BLaER1 treated with 17β-estradiol and CSF1 and Interleukin-3, amounts not matched to agents 10 nM and 100 nM (cell line): Measurements from ENCODE around the gene SH2D4B.

Experiments
- H3K27ac ChIP-seq, 11 experiments: shearing (Covaris generic); formaldehyde crosslinking; 2 replicates each; pipeline ENCODE4 v1.8.1; 2022
- H3K27me3 ChIP-seq, 11 experiments: shearing (Covaris generic); formaldehyde crosslinking; 2 replicates each; pipeline ENCODE4 v1.8.1; 2022
- H3K36me3 ChIP-seq, 11 experiments: shearing (Covaris generic); formaldehyde crosslinking; 2 replicates each; pipeline ENCODE4 v1.8.1; 2022
- H3K4me1 ChIP-seq, 10 experiments: shearing (Covaris generic); formaldehyde crosslinking; 2 replicates each; pipeline ENCODE4 v1.8.1; 2022
- H3K4me2 ChIP-seq, 11 experiments: shearing (Covaris generic); formaldehyde crosslinking; 2 replicates each; pipeline ENCODE4 v1.8.1; 2022
- H3K4me3 ChIP-seq, 10 experiments: shearing (Covaris generic); formaldehyde crosslinking; 2 replicates each; pipeline ENCODE4 v1.8.1; 2022
- H3K9ac ChIP-seq, 11 experiments: shearing (Covaris generic); formaldehyde crosslinking; 2 replicates each; pipeline ENCODE4 v1.8.1; 2022
- H3K9me3 ChIP-seq, 11 experiments: shearing (Covaris generic); formaldehyde crosslinking; replicated peaks in 1 of 11; 2 replicates each; pipeline ENCODE4 v1.8.1; 2022
- H4K20me1 ChIP-seq, 11 experiments: shearing (Covaris generic); formaldehyde crosslinking; 2 replicates each; pipeline ENCODE4 v1.8.1; 2022
- Cebpa-rat ChIP-seq, 11 experiments: shearing (Covaris generic); IDR thresholded peaks; 2 replicates each; pipeline ENCODE4 v1.8.1; 2022

Gene SH2D4B

DNA sequence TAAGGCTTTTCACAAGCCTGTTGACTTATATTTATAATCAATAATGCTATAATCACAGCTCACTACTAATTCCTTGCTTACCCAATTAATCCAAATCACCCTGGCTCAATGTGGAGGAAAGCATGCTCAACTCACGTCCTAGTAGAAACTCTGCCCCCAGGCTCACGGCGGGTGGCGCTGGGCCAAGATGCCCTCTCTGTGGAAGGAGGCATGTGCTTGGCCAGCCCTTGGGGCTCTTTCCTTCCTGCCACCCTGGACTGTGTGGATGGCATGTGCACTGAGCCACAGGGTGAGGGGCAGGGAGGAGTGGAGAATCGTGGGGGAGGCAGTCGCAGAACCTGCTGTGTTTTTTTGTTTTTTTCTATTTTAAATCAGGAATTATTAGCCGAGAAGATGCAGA, 96.2 kb downstream of the SH2D4B start:
- Histone ChIP-seq H3K4me1 (peaks cover 0 to 34% (median 25%) of the 10 kb centered on the region in 10 experiments; a peak in 18 of 20 replicates), H4K20me1 (no peaks in the 10 kb centered on the region), H3K27me3 (no peaks in the 10 kb centered on the region), H3K27ac (no peak overlapping the region), H3K4me3 (no peak overlapping the region), H3K36me3 (peaks cover 0 to 41% (median 12%) of the 10 kb centered on the region in 11 experiments; a peak in 10 of 22 replicates), H3K4me2 (no peak overlapping the region), H3K9ac (no peak overlapping the region), H3K9me3 (peaks cover 8 to 26% (median 20%) of the 10 kb centered on the region in 11 experiments; a peak in 19 of 22 replicates)
- TF ChIP-seq Cebpa-rat (IDR thresholded peaks at IDR 0.05) = no peak

- Histone ChIP-seq H4K20me1 (no peaks in the 10 kb centered on the region), H3K4me2 (no peak overlapping the region), H3K4me1 (no peaks in the 10 kb centered on the region), H3K9ac (no peak overlapping the region), H3K27ac (no peak overlapping the region), H3K4me3 (no peak overlapping the region), H3K27me3 (no peaks in the 10 kb centered on the region), H3K9me3 (no peaks in the 10 kb centered on the region), H3K36me3 (peaks cover 0 to 46% (median 18%) of the 10 kb centered on the region in 11 experiments; a peak in 13 of 22 replicates)
- TF ChIP-seq Cebpa-rat (IDR thresholded peaks at IDR 0.05) = no peak
Observed at GRCh38 chr10:80642661-80643060, 105.0 kb downstream of the SH2D4B start.

DNA sequence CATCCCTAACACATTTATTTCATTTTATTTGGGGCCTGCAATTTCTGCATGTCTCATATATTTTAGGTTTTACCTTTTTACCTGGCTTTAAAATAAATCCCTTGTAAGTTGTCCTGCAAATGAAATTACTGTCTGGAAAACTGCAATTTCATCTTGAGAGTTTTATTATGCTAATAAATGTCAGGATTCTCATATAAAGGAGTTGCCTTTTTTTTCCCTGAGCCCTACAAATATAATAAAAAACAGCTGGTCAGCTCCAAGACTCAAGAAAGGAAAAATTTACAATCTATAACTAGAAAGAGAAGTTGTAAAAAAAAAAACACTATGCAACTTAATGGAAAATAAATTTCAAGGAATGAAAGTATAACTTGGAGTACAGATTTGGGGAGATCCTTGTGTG, 108.7 kb downstream of the SH2D4B start:
- H3K9me3 ChIP-seq = no peaks in the 10 kb centered on the region; a peak in 1 of 22 replicates
- H3K36me3 ChIP-seq = peaks cover 0 to 42% (median 18%) of the 10 kb centered on the region in 11 experiments; a peak in 13 of 22 replicates
- no peak overlapping the region for H3K27ac ChIP-seq
- H3K4me2 ChIP-seq = no peak overlapping the region
- no peak overlapping the region for H3K4me3 ChIP-seq
- no peaks in the 10 kb centered on the region for H3K27me3 ChIP-seq
- no peaks in the 10 kb centered on the region for H4K20me1 ChIP-seq
- TF ChIP-seq Cebpa-rat (IDR thresholded peaks at IDR 0.05) = no peak
- H3K9ac ChIP-seq = no peak overlapping the region
- no peaks in the 10 kb centered on the region for H3K4me1 ChIP-seq

DNA sequence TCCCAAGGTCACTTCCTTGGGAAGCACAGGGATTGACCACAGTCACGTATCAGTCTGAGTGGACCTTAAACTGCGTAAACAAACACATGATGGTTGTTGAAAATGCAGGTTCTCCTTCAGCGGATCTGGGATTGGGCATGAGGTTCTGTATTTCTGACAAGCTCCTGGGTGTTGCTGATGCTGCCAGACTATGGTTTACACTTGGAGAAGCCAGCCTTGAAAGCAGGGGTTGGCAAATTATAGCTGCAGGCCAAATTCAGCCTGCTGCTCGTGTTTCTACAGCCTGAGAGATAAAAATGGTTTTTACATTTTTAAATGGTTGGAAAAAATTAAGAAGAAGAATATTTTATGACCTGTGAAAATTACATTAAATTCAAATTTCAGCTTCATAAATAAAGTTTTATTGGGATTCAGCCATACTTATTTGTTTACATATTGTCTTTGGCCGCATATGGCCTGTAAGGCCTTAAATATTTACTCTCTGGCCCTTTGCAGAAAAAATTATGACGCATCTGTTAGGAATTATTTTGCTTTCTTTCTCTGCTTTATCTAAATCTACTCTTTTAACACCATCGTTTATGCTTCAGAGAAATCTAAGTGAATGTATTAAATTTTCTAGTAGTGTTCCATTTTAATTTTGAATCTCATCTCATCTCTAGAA, 109.6 kb downstream of the SH2D4B start:
- Histone ChIP-seq H3K36me3 (peaks cover 0 to 34% (median 18%) of the 10 kb centered on the region in 11 experiments; a peak in 12 of 22 replicates), H3K9me3 (peaks cover 0 to 8% (median 0%) of the 10 kb centered on the region in 11 experiments; a peak in 6 of 22 replicates), H3K4me1 (no peaks in the 10 kb centered on the region), H3K4me3 (no peak overlapping the region), H3K27ac (no peak overlapping the region), H3K27me3 (no peaks in the 10 kb centered on the region), H3K4me2 (no peak overlapping the region), H3K9ac (no peak overlapping the region), H4K20me1 (no peaks in the 10 kb centered on the region)
- TF ChIP-seq Cebpa-rat (IDR thresholded peaks at IDR 0.05) = no peak

GRCh38 chr10:80648106-80648505, 110.4 kb downstream of the SH2D4B start:
- H3K27me3 ChIP-seq = no peaks in the 10 kb centered on the region
- no peak overlapping the region for H3K4me3 ChIP-seq
- H3K36me3 ChIP-seq = peaks cover 0 to 28% (median 18%) of the 10 kb centered on the region in 11 experiments; a peak in 12 of 22 replicates
- no peak overlapping the region for H3K4me2 ChIP-seq
- H3K9ac ChIP-seq = no peak overlapping the region
- H3K9me3 ChIP-seq = peaks cover 0 to 15% (median 8%) of the 10 kb centered on the region in 11 experiments; a peak in 19 of 22 replicates
- no peaks in the 10 kb centered on the region for H3K4me1 ChIP-seq
- no peaks in the 10 kb centered on the region for H4K20me1 ChIP-seq
- no peak for TF ChIP-seq Cebpa-rat (IDR thresholded peaks at IDR 0.05)
- no peak overlapping the region for H3K27ac ChIP-seq

DNA sequence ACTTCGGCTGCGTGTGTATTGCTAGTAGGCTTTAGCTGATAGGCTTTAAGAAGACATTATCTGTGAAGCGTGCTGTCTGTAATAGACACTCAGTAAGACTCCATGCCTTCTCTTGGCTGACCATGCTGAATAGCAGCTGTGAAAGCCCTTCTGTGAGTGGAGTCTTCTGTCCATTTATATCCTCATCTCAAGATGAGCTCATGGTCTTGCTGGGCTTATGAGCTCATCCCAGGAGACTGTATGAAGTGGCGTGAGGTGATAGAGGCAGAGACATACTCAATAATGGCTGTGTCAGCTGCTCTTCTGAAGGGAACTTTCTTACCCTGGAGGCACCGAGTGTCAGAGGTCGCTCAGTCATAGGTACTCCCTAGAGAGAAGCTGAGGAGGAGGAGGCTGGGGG, 111.5 kb downstream of the SH2D4B start:
- TF ChIP-seq Cebpa-rat (IDR thresholded peaks at IDR 0.05) = no peak
- Histone ChIP-seq H3K4me1 (no peaks in the 10 kb centered on the region), H3K36me3 (peaks cover 0 to 17% (median 13%) of the 10 kb centered on the region in 11 experiments; a peak in 12 of 22 replicates), H3K4me2 (no peak overlapping the region), H3K9ac (no peak overlapping the region), H3K9me3 (peaks cover 11 to 26% (median 19%) of the 10 kb centered on the region in 11 experiments), H3K4me3 (no peak overlapping the region), H4K20me1 (no peaks in the 10 kb centered on the region), H3K27me3 (no peaks in the 10 kb centered on the region), H3K27ac (no peak overlapping the region)

DNA sequence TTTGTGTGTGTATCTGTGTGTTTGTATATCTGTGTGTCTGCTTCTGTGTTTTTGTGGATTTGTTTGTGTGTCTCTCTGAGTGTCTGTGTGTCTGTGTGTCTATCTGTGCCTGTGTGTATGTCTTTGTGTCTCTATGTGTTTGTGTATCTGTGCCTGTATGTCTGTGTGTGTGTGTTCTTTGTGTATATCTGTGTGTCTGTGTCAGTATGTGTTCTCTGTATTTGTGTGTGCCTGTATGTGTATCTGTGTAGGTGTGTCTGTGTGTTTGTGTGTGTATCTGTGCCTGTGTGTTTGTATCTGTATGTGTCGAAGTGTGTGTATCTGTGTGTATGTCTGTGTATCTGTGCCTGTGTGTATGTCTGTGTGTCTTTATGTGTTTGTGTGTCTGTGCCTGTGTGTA, 118.2 kb downstream of the SH2D4B start:
- TF ChIP-seq Cebpa-rat (IDR thresholded peaks at IDR 0.05) = no peak
- H3K9me3 ChIP-seq = peaks cover 51 to 86% (median 64%) of the 10 kb centered on the region in 11 experiments
- H4K20me1 ChIP-seq = no peaks in the 10 kb centered on the region
- H3K4me1 ChIP-seq = peaks cover 12 to 20% (median 16%) of the 10 kb centered on the region in 10 experiments
- no peaks in the 10 kb centered on the region for H3K27me3 ChIP-seq
- no peak overlapping the region for H3K9ac ChIP-seq
- H3K27ac ChIP-seq = no peak overlapping the region
- peaks cover 0 to 14% (median 0%) of the 10 kb centered on the region in 11 experiments; a peak in 4 of 22 replicates for H3K36me3 ChIP-seq
- no peak overlapping the region for H3K4me2 ChIP-seq
- H3K4me3 ChIP-seq = no peak overlapping the region

DNA sequence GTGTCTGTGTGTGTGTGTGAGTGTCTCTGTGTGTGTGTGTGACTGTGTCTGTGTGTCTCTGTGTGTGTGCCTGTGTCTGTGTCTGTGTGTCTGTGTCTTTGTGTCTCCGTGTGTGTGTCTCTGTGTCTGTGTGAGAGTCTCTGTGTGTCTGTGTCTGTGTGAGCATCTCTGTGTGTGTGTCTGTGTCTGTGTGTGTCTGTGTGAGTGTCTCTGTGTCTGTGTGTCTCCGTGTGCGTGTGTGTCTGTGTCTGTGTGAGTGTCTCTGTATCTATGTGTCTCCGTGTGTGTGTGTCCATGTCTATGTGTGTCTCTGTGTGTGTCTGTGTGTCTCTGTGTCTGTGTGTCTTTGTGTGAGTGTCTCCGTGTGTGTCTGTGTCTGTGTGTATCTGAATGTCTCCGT, 120.4 kb downstream of the SH2D4B start:
- Histone ChIP-seq H3K4me2 (no peak overlapping the region), H3K9ac (no peak overlapping the region), H3K27me3 (no peaks in the 10 kb centered on the region), H3K4me1 (peaks cover 16 to 42% (median 31%) of the 10 kb centered on the region in 10 experiments), H3K9me3 (peaks cover 51 to 72% (median 57%) of the 10 kb centered on the region in 11 experiments), H3K4me3 (no peak overlapping the region), H3K27ac (peak overlapping the region in 1 of 11 experiments; percentile 37; a peak in 2 of 22 replicates), H4K20me1 (no peaks in the 10 kb centered on the region), H3K36me3 (peaks cover 0 to 14% (median 0%) of the 10 kb centered on the region in 11 experiments; a peak in 4 of 22 replicates)
- no peak for TF ChIP-seq Cebpa-rat (IDR thresholded peaks at IDR 0.05)

GRCh38 chr10:80659289-80659688, 121.6 kb downstream of the SH2D4B start:
- Histone ChIP-seq H3K27ac (peak overlapping the region in 8 of 11 experiments; percentile 31 to 80 (median 70); a peak in 13 of 22 replicates), H3K9me3 (peaks cover 39 to 59% (median 44%) of the 10 kb centered on the region in 11 experiments), H3K4me3 (no peak overlapping the region), H3K27me3 (no peaks in the 10 kb centered on the region), H4K20me1 (no peaks in the 10 kb centered on the region), H3K4me1 (peaks cover 17 to 44% (median 32%) of the 10 kb centered on the region in 10 experiments), H3K4me2 (peak overlapping the region in 6 of 11 experiments; percentile 76 to 97 (median 88); a peak in 10 of 22 replicates), H3K9ac (no peak overlapping the region; a peak in 1 of 22 replicates), H3K36me3 (peaks cover 0 to 13% (median 0%) of the 10 kb centered on the region in 11 experiments; a peak in 4 of 22 replicates)
- no peak for TF ChIP-seq Cebpa-rat (IDR thresholded peaks at IDR 0.05)
